AG09309 (cell line): ENCODE measurements around the gene SMOC2.

ENCODE experiments used
- DNase-seq: peaks from one replicate; pipeline ENCODE4 v3.0.0-alpha.2; 2010; ENCODE audit warnings: low read depth
- H3K4me3 ChIP-seq: 2 replicates; pipeline ENCODE4 v1.5.1; 2011; ENCODE audit warnings: mild to moderate bottlenecking, low read depth, low read length, moderate library complexity; ENCODE audit not compliant: control insufficient read depth
- CTCF ChIP-seq: IDR thresholded peaks from 2 replicates; pipeline ENCODE4 v1.5.1; 2011; ENCODE audit warnings: mild to moderate bottlenecking, low read depth, low read length, inconsistent platforms; ENCODE audit not compliant: insufficient read depth, control insufficient read depth; ENCODE audit errors: missing control alignments

The SMOC2 gene

DNA sequence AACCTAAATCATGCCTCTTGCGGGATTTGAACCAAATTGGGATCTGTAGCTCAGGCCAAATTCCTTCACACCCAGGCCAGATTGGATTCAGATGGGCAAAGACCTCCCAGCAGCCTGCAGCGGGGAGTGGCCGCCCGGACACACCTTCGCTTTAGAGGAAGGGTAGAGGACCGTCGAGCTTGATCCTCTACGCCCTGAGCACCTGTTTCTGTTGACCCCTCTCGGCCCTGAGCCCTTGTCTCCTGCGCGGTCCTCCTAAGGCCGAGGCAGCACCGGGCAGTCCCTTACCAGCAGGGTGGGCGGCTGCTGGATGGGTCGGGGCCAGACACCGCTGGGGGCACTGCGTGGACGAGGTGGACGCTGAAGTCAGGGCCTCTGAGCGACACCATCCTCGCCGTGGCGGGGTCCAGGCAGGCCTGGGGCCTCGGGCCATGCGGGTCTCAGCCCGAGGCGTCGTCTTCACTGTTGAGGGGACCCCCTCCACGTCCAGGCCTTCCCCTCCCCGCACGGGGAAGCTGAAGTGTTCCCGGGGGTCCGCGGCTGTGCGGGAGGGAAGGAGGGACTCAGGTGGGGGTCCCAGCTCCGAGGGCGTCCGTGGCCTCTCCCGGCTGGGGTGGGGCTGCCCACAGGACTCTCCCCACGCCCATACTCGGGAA is 114.8 kb downstream of the SMOC2 start:
- no peak for TF ChIP-seq CTCF
- DNase-seq = no peak
- no peak overlapping the region for H3K4me3 ChIP-seq

GRCh38 chr6:168557512-168557911 is 116.5 kb downstream of the SMOC2 start:
- no peak for TF ChIP-seq CTCF
- H3K4me3 ChIP-seq = no peak overlapping the region
- no peak for DNase-seq

GRCh38 chr6:168558686-168559085 is 117.7 kb downstream of the SMOC2 start:
- H3K4me3 ChIP-seq = no peak overlapping the region
- TF ChIP-seq CTCF = no peak
- DNase-seq = no peak

DNA sequence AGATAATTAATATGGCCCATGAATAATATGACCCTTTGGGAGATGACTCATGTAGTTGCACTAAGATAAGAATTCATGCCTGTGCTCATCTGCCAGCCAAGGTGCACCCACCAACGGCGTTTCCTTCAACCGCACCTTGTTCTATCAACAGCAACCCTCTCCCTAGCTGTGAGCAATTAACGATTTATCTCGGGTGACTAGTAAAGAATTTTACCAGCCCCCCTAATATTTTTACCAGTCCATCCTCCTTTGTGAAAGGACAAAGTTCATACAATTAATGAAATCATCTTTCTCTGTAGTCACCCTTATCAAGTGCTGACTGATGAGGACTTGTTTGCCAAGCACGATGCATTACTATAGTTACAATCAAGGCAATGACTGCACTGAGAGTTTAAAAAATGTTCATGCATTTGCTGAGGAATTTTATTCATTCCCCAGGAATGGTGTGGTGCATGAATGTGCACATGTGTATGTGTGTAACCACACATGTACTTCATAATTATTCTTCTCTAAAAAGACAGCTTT is 118.7 kb downstream of the SMOC2 start:
- no peak for TF ChIP-seq CTCF
- DNase-seq = no peak

DNA sequence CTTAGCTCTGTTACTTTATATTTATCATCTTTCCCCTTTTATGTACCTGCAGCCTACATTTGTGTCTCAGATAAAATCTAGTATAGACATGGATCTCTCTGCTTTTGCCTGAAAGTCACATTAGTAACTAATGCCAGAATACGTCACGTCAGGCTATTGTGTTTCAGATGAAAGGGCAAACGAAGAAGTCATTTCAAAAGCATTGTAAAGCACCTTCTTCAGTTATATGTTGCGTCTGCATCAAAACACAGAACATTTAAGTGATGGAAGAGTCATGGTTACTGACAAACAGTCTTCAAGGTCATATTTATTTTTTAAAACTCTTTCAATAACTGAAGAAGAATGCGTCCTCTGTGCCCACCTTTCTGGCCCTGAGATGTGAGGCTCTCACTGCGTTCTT is 119.1 kb downstream of the SMOC2 start:
- TF ChIP-seq CTCF = no peak
- no peak overlapping the region for H3K4me3 ChIP-seq

More for the DNA sequence above, 118.7 kb downstream of the SMOC2 start:
- no peak overlapping the region for H3K4me3 ChIP-seq

DNA sequence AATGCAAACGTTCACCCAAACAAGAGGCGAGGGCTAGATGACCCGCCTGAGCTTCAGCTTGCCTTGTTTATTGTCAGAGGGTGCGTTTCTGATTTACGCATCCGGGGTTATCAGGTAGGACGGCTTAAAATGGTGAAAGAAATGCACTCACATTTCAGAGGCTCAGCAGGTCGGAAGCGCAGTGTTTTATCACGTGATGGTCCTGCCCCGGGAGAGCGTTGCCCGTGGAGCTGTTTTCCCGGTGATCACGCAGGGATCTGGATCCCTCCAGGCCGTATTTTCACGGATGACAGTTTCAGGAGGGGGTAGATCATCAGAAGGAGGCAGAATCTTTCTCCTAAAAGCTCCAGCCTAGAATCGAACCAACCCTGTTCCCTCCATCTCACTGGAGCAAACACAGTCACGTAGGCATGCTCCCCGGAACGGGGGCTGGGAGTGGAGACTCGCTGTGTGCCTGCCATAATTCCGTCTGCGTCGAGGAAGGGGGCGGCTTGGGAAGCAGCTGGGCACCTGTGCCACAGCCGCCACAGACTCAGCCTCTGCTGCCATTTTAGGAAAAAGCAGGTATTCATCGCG is 121.7 kb downstream of the SMOC2 start:
- DNase-seq = no peak
- no peak overlapping the region for H3K4me3 ChIP-seq
- no peak for TF ChIP-seq CTCF

More for the DNA sequence above, 119.1 kb downstream of the SMOC2 start:
- DNase-seq = no peak
